KOPT-K1 (cell line): ENCODE results near the gene RHOH.
A peak's percentile ranks its signal among the peaks of the same experiment; 100 is the strongest.
"Not testable (repeated sequence)": the region's sequence is repeated elsewhere in the genome, so short reads cannot be mapped to it uniquely, and the experiment has no call there.

Source experiments
- H3K27ac ChIP-seq: fragments of 200-600 bp; sonication (generic); 2 replicates; pipeline ENCODE4 v1.5.1; 2016; ENCODE audit warnings: antibody characterized with exemption, mild to moderate bottlenecking, low read depth, low read length; ENCODE audit not compliant: poor library complexity, severe bottlenecking
- H3K36me3 ChIP-seq: fragments of 200-600 bp; sonication (generic); 2 replicates; pipeline ENCODE4 v1.5.1; 2017; ENCODE audit warnings: antibody characterized with exemption, mild to moderate bottlenecking, low read length, moderate library complexity; ENCODE audit not compliant: insufficient read depth
- H3K9me3 ChIP-seq: fragments of 200-600 bp; sonication (generic); 2 replicates; pipeline ENCODE4 v1.5.1; 2017; ENCODE audit warnings: antibody characterized with exemption, low read length, mild to moderate bottlenecking; ENCODE audit not compliant: insufficient read depth, poor library complexity, severe bottlenecking

Gene RHOH, protein sequence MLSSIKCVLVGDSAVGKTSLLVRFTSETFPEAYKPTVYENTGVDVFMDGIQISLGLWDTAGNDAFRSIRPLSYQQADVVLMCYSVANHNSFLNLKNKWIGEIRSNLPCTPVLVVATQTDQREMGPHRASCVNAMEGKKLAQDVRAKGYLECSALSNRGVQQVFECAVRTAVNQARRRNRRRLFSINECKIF

DNA sequence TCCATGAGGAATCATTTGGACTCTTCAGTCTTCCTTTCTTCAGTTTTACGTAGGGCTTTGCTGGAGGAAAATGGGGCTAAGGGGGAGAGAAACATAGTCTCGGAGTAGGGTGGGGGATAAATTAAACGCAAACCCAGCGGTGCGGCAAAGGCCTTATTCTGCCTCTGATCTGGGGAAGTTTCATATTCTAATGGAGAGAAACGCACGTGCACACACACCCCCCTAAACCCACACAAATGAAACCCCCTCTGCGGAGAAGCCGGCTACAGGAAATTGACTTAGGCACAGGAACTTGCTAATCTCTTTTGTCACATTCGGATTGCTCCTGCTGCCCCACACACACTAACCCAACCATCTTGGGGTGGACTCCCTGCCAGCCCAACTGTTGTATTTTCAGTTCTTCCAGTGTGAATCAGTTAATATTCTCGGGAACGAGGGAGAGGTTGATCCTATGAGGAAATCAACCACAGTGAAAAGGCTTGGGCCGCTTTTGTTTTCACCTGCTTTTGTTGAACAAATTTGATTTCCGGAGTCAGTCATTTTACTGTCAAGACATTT lies at the start of gene RHOH:
RHOH (plus strand) TSS at position 308 of the 558 bp plus-strand sequence. CDS start 46,356 bp downstream, outside the sequence.
- H3K36me3 ChIP-seq, result peaks cover 32% of the 10 kb centered on the region
- H3K9me3 ChIP-seq, result no peaks in the 10 kb centered on the region
- H3K27ac ChIP-seq, result peak within 1 kb of the TSS; percentile 96

DNA sequence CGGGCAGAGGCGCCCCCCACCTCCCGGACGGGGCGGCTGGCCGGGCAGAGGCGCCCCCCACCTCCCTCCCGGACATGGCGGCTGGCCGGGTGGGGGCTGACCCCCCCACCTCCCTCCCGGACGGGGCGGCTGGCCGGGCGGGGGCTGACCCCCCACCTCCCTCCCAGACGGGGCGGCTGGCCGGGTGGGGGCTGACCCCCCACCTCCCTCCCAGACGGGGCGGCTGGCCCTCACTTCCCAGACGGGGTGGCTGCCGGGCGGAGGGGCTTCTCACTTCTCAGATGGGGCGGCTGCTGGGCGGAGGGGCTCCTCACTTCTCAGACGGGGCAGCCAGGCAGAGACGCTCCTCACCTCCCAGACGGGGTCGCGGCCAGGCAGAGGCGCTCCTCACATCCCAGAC lies 49.3 kb upstream of the RHOH start:
- H3K27ac ChIP-seq, H3K9me3 ChIP-seq: not testable (repeated sequence)
- H3K36me3 ChIP-seq, result peaks cover 46% of the 10 kb centered on the region

DNA sequence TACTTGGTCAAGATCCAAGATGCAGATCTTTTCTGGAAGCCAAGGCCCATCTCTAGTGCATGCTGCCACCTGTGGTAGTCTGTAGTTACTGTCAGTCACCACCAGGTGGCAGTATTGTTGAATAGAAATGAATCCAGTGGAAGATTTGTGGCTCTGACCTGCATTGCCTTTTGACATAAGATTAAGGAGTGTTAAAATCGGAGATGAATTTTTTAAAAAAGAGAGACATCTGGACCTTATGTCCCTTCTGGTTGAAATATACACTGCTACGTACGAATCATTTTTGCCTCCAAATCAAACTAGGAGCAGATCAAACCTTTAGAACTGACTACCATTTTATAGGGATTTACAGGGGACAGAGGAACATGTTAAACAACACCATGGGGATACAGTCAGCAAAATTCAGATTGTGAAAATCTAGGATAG lies 46.9 kb upstream of the RHOH start:
- H3K9me3 ChIP-seq, result no peaks in the 10 kb centered on the region
- peak overlapping the region; percentile 67 for H3K27ac ChIP-seq
- peaks cover 26% of the 10 kb centered on the region for H3K36me3 ChIP-seq

DNA sequence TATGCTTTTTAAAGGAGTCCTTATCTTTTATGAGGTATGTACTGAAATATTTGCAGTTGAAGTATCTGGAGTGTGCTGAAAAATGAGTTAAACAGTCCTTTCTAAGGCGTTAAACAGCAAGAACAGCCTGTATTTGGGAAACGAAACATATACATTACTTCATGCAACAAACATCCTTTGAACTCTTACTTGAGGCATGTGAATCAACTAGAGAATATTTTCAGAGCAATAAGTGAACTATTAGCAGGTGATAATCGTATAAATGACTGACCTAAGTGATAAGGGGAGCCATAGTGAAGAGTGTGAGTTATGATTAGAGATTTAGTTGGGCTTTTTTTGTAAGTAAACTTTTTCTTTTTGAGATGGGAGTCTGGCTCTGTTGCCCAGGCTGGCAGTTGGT lies 45.9 kb upstream of the RHOH start:
- H3K27ac ChIP-seq, result peak overlapping the region; percentile 67
- no peaks in the 10 kb centered on the region for H3K9me3 ChIP-seq
- peaks cover 17% of the 10 kb centered on the region; the same call in 1 of the 2 replicates for H3K36me3 ChIP-seq

DNA sequence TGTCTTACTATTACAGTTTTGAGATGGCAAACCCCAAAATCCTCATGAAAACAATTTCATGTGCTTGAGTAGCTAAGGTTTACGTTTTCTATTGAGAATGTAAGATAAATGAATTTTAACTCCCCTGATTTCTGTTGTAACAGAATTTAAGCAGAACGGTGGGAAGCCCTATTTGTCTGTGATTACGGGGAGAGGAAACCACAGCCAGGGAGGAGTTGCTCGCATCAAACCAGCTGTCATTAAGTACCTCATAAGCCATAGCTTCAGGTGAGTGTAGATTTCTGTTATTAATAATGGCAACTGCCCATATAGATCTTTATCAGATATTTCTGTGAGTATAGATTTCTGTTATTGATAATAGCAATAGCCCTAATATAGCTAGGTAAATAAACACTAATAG lies 44.2 kb upstream of the RHOH start:
- H3K9me3 ChIP-seq, result no peaks in the 10 kb centered on the region
- peaks cover 10% of the 10 kb centered on the region; the same call in 1 of the 2 replicates for H3K36me3 ChIP-seq
- peak overlapping the region; percentile 67 for H3K27ac ChIP-seq

DNA sequence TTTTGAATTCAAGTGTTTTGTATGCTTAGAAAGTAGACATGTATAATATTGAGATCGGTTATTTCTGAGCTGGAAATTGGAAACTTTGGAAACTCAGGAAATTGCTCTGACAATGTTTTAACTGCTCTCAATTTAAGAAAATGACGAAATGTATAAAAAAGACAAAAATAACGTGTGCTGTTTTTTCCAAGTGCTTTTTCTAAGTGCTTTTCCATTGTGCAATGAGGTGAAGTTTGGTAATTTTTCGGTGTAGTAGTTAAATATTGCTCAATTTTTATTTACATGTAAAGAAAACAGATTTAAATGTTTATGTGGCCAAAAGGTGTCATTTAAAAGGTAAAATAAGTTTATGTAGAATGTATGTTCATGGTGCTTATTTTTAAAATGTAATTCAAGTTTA lies 39.4 kb upstream of the RHOH start:
- H3K27ac ChIP-seq, result no peak overlapping the region
- H3K9me3 ChIP-seq, result no peaks in the 10 kb centered on the region
- peaks cover 43% of the 10 kb centered on the region for H3K36me3 ChIP-seq

DNA sequence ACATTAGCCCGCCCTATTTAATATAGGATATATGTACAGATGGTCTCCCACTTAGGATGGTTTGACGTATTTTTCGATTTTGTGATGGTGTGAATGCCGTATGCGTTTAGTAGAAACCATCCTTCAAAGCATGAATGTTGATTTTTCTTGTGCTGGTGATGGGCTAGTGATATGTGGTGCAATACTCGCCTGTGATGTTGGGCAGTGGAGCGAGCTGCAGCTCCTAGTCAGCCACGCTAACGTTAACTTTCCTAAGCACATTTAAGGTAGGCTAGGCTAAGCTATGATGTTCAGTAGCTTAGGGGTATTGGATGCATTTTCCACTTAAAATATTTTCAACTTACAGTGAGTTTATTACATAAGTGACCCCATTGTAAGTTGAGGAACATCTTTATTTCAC lies 36.6 kb upstream of the RHOH start:
- peaks cover 45% of the 10 kb centered on the region for H3K36me3 ChIP-seq
- H3K27ac ChIP-seq, result no peak overlapping the region

DNA sequence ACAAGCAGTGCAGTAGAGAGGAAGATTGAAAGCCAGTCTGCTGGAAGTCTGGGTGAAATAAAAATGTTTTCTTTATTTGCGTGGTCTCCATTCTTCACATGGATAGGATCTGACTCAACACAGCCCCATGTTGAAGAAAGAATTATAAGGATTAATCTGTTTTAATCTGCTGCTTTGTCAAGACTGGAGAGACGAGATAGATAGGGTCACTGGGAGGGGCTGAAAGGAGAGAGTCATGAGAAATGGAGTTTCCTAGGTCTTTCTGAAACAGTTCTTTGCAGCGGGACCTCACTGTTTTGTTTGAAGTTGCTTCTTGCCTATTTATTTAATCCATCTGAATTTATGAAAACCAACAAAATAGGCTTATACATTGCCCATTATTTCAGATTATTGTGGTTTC lies 32.4 kb upstream of the RHOH start:
- Histone ChIP-seq H3K9me3 (peaks cover 14% of the 10 kb centered on the region), H3K27ac (no peak overlapping the region), H3K36me3 (peaks cover 40% of the 10 kb centered on the region)

More for the DNA sequence above, 36.6 kb upstream of the RHOH start:
- no peaks in the 10 kb centered on the region for H3K9me3 ChIP-seq

DNA sequence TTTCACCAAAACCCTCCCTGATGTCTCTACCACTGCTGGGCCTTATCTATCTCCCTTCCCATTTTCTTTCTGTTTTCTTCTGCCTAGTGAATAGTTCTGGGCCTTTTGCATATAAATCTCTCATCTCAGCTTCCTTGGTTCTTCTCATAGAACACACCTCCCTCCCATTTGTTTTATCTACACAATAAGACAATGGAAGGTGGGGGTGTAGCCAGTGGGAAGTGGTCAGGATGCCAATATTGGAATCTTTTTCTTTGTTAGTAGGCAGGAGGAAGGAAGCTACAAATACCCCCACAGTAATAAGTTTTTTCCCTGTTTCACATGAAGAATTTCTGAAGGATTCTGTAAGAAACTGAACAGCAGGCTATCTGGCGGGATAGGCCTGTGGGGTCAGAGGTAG lies 30.9 kb upstream of the RHOH start:
- Histone ChIP-seq H3K36me3 (peaks cover 31% of the 10 kb centered on the region), H3K27ac (no peak overlapping the region), H3K9me3 (peaks cover 14% of the 10 kb centered on the region)

DNA sequence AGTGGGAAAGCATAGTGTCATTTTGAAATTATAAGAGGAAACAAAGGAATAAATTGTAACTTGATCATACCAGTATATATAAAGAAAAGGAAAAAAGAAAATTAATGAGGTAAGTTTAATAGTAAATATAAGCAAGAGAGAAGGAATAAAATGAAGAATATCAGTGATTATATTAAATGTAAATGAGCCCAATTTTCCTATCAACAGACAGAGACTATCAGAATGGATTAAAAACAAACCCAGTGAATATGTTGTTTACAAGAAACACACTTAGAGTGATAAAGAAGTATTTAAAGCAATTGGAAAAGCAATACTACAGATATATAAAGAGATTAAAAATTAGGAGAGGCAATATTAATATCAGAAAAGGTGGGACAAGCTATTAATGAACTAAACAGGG lies 28.8 kb upstream of the RHOH start:
- peaks cover 14% of the 10 kb centered on the region for H3K9me3 ChIP-seq
- H3K36me3 ChIP-seq, result peaks cover 10% of the 10 kb centered on the region; the same call in 1 of the 2 replicates
- H3K27ac ChIP-seq, result no peak overlapping the region

DNA sequence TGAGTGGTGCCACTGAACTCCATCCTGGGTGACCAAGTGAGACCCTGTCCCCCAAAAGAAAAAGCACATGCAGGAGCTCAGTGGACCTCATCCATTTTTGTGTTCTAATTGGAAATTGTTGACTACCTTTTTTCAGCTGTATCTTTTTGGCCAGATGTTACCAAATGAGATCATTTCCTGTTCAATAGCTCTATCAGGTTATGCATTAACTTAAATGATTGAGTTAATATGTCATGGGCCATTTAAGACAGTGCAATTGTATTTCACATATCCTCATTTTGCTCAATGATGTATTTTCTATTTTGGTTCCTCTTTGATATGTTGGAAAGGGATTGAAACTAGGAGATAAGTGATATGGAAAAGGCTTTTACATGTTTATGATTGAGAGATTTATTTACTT lies 26.2 kb upstream of the RHOH start:
- peaks cover 14% of the 10 kb centered on the region for H3K9me3 ChIP-seq
- H3K36me3 ChIP-seq, result peaks cover 10% of the 10 kb centered on the region; the same call in 1 of the 2 replicates
- H3K27ac ChIP-seq, result no peak overlapping the region

DNA sequence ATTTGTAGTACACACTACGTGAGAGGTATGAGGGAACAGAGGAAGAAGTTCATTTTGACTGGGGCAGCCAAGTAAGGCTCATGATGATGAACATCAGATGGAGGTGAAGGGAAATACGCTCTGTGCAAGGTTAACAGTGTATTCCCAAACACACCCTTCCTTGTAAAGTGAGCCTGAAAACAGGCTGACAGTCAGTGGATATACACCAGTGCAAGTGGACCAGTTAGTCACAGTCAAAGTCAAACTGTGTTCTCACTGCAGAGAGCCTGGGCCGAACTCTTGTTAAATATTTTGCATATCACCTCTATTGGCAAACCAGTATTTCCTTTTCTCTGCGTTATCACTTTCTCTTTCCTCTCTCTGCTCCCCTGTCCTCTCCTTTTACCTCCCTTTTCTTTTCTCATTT lies 23.4 kb upstream of the RHOH start:
- peak overlapping the region; percentile 28 for H3K27ac ChIP-seq
- no peaks in the 10 kb centered on the region for H3K36me3 ChIP-seq
- H3K9me3 ChIP-seq, result no peaks in the 10 kb centered on the region

DNA sequence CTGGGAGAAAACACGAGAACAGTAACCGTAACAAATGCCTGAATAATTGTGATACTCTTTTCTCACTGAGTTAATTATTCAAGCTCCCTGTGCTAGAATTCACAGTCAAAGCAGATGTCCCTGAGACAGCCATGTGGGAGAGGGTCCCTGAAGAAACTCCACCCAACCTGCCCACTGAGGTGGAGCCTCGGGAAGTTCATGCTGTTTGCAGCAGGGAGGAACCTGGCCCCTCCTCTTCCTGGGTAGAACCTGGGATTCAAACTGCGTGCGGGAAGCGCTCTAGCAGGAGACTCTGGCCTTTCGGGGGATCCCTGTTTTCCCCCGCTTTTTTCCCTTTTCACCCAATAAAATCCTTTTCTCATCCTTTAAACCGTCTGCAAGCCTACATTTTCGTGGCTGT lies 20.2 kb upstream of the RHOH start:
- Histone ChIP-seq H3K9me3 (no peaks in the 10 kb centered on the region), H3K27ac (no peak overlapping the region), H3K36me3 (no peaks in the 10 kb centered on the region)

DNA sequence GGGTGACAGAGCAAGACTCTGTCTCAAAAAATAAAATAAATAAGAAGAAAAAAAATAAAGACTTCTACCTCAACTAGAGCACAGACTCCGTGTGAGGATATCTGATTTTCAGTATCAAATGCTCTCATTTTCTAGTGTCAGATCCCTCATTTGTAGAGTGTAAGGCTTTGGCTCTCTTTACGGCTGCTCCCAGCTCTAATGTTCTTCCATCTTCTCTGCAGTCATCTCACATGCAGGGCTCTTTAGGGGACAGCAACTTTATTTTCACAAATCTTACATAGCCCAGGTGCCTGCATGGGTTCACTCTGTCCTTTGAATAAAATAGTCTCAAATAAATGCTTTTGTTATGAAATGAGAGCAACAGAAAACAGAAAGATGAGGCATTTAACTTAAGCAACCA lies 19.2 kb upstream of the RHOH start:
- no peak overlapping the region for H3K27ac ChIP-seq
- H3K9me3 ChIP-seq, result no peaks in the 10 kb centered on the region
- H3K36me3 ChIP-seq, result no peaks in the 10 kb centered on the region

DNA sequence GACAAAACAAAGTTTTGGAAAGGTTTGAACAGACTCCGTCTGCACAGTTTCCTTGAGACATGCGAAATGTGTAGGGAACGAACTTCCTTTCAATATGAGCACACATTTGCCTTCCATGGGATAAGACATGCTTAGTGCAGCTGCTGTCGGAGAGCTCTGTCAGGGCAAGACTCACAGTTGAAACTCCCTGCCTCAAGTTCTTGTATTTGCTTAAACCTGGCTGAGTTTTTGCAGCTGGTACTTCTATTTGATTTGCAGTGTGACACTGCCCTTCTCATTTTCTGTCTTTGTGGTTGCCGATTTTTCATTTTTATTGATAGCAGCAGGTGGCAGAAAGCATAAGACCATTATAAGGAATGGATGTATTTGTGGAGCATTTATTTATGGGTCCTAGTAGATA lies 18.2 kb upstream of the RHOH start:
- H3K27ac ChIP-seq, result peak overlapping the region; percentile 8
- no peaks in the 10 kb centered on the region for H3K9me3 ChIP-seq
- no peaks in the 10 kb centered on the region for H3K36me3 ChIP-seq

DNA sequence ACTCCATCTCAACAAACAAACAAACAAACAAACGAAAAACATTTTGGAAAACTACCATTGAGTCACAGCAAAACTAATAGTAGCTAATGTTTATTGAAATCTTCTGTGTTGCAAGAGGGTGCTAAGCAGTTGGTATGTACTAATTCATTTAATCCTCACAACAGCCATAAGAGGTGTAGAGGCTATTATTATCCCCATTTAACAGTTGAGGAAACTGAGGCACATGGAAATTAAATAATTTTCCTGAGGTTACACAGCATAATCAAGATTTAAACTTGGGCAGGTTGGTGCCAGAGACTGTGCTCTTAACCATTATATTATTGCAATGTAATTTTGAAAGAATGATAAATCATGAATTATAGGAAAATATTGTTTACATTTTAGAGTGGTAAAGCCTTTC lies 17.5 kb upstream of the RHOH start:
- Histone ChIP-seq H3K27ac (no peak overlapping the region), H3K36me3 (no peaks in the 10 kb centered on the region), H3K9me3 (no peaks in the 10 kb centered on the region)
